ENCODE results near the gene LRRN1.

DNA sequence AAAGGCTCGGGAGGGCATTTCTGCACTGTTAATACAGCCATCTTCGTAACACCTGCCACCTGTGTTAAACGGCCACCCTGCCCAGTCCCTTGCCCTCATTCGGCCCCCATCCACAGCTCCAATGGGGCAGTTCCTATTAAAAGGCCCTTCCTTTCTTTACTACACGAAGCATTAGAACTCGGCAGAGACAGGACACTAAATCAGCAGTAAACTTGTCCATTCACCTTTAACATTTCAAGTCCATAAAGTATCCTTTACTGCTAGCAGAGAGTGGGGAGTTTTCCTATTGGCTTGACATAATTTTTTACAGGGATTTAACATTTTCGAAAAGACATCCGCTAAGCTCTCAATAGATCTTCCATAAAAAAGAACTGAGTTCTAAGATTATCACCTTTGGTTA lies 76.3 kb downstream of the LRRN1 start:
- TF ChIP-seq, protein P1, sequence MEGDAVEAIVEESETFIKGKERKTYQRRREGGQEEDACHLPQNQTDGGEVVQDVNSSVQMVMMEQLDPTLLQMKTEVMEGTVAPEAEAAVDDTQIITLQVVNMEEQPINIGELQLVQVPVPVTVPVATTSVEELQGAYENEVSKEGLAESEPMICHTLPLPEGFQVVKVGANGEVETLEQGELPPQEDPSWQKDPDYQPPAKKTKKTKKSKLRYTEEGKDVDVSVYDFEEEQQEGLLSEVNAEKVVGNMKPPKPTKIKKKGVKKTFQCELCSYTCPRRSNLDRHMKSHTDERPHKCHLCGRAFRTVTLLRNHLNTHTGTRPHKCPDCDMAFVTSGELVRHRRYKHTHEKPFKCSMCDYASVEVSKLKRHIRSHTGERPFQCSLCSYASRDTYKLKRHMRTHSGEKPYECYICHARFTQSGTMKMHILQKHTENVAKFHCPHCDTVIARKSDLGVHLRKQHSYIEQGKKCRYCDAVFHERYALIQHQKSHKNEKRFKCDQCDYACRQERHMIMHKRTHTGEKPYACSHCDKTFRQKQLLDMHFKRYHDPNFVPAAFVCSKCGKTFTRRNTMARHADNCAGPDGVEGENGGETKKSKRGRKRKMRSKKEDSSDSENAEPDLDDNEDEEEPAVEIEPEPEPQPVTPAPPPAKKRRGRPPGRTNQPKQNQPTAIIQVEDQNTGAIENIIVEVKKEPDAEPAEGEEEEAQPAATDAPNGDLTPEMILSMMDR (IDR thresholded peaks at IDR 0.05): no peak
- no peak for TF ChIP-seq POLR2A (IDR thresholded peaks at IDR 0.05)
- no peak for TF ChIP-seq POLR2AphosphoS5 (IDR thresholded peaks at IDR 0.05)
